ENCODE data around the gene ITFG1.

DNA sequence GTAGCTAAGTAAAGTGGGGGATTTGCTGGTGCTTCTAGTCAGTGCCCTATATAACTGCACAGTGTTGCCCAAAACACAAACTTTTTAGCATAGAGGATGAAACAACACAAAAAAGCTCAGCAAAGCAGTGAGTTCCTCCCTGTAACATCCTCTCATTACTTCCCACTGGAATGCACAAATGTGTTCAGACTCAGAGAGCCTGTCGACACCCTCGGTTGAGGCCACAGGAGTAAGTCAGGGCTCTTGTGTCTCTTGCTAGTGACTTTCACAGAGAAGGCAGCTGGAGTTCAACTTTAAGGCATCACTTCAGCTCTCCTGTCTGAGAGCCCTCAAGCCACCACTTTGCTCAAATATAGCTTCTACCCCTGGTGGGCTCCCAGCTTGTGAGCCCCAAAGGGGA lies 209.9 kb downstream of the ITFG1 start:
- TF ChIP-seq, protein P1, sequence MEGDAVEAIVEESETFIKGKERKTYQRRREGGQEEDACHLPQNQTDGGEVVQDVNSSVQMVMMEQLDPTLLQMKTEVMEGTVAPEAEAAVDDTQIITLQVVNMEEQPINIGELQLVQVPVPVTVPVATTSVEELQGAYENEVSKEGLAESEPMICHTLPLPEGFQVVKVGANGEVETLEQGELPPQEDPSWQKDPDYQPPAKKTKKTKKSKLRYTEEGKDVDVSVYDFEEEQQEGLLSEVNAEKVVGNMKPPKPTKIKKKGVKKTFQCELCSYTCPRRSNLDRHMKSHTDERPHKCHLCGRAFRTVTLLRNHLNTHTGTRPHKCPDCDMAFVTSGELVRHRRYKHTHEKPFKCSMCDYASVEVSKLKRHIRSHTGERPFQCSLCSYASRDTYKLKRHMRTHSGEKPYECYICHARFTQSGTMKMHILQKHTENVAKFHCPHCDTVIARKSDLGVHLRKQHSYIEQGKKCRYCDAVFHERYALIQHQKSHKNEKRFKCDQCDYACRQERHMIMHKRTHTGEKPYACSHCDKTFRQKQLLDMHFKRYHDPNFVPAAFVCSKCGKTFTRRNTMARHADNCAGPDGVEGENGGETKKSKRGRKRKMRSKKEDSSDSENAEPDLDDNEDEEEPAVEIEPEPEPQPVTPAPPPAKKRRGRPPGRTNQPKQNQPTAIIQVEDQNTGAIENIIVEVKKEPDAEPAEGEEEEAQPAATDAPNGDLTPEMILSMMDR (IDR thresholded peaks at IDR 0.05): no peak
- TF ChIP-seq POLR2A (IDR thresholded peaks at IDR 0.05): no peak

Measured in testis (tissue), 2 donors.